Stomach (tissue), 9 donors: ENCODE data around the gene GAPT. TPM values are rescaled to one million over a fixed set of nuclear protein-coding genes. Genes with fewer than 3 reads are reported as not detected.

Source experiments
- DNase-seq, 2 donors: peaks; one replicate each; pipeline versions ENCODE4 v3.0.0 to v3.0.0-alpha.2; 2013 to 2019
- H3K27ac ChIP-seq, 5 donors: fragments of 200-600 bp in 4 of 5; sonication (generic) in 4 of 5; one replicate each; pipeline ENCODE4 v1.5.1; 2013 to 2019; ENCODE audit warnings: mild to moderate bottlenecking in 1 of 5, moderate library complexity in 1 of 5
- H3K27me3 ChIP-seq, 3 donors: fragments of 200-600 bp; sonication (generic); one replicate each; pipeline ENCODE4 v1.5.1; 2017 to 2019; ENCODE audit warnings: mixed run types in 1 of 3
- H3K36me3 ChIP-seq, 4 donors: fragments of 200-600 bp; sonication (generic); 1 replicate in 3 of 4; 2 replicates in 1 of 4; pipeline ENCODE4 v1.5.1; 2016 to 2019
- H3K4me1 ChIP-seq, 4 donors: fragments of 200-600 bp; sonication (generic); one replicate each; pipeline ENCODE4 v1.5.1; 2016 to 2019
- H3K4me3 ChIP-seq, 4 donors: fragments of 200-600 bp; sonication (generic) in 3 of 4; one replicate each; pipeline ENCODE4 v1.5.1; 2016 to 2019; ENCODE audit warnings: mild to moderate bottlenecking in 1 of 4
- H3K9me3 ChIP-seq, 4 donors: fragments of 200-600 bp; sonication (generic); one replicate each; pipeline ENCODE4 v1.5.1; 2016 to 2019
- EP300 ChIP-seq: sonication (generic); formaldehyde crosslinking; IDR thresholded peaks from one replicate; pipeline ENCODE4 v1.6.1; 2017; ENCODE audit warnings: antibody characterized with exemption
- POLR2A ChIP-seq, 4 donors: fragments of 450-650 bp; IDR thresholded peaks; one replicate each; pipeline ENCODE4 v1.6.1; 2016; ENCODE audit warnings: antibody characterized with exemption in 4 of 4, control low read depth in 2 of 4, mild to moderate bottlenecking in 1 of 4, moderate library complexity in 1 of 4
- POLR2AphosphoS5 ChIP-seq, 3 donors: sonication (generic); formaldehyde crosslinking; IDR thresholded peaks; one replicate each; pipeline ENCODE4 v1.6.1; 2016; ENCODE audit warnings: antibody characterized with exemption in 3 of 3
- WGBS, 5 donors: extraction: QIAGEN DNeasy Blood & Tissue Kit in 3 of 5; methylation state at CpG; one replicate each; pipeline versions ENCODE4 v1.1.5 to v1.1.7; 2013 to 2018; 5-methylcytosine and 5-hydroxymethylcytosine counted together
- intact Hi-C: fragments of 100-400 bp; cut with DNase I; formaldehyde crosslinking; loops from one replicate; pipeline ENCODE4 v1.15.1; 2023; ENCODE audit warnings: low total_unique reads
- polyA plus RNA-seq, 3 donors: library from polyadenylated mRNA; stranded (reverse); fragments of 200-250 nt; gene quantifications; one replicate each; pipeline ENCODE4 v1.2.3, GENCODE V29; 2013
- total RNA-seq, 5 donors: library from RNA; depleted of rRNA; stranded (reverse); fragments of >200 nt; gene quantifications; one replicate each; pipeline versions ENCODE4 v1.1.0 to v1.2.3, GENCODE V29; 2014 to 2016
- TF ChIP-seq, protein P1 (sequence below), 7 experiments: fragments of 450-650 bp in 4 of 7; fragments of 200-600 bp in 3 of 7; sonication (generic) in 3 of 7; IDR thresholded peaks; one replicate each; pipeline ENCODE4 v1.5.1; 2016 to 2019; ENCODE audit warnings: antibody characterized with exemption in 7 of 7, control low read depth in 2 of 7, mild to moderate bottlenecking in 1 of 7
- donor health status: healthy with polysubstance abuse.
- donor health status: Bipolar disorder and iron deficiency.
- donor health status: healthy.

GAPT gene
- total and polyA plus RNA-seq, 8 donors, result 0.68 to 4.9 (median 2.4) TPM; not detected in 2

DNA sequence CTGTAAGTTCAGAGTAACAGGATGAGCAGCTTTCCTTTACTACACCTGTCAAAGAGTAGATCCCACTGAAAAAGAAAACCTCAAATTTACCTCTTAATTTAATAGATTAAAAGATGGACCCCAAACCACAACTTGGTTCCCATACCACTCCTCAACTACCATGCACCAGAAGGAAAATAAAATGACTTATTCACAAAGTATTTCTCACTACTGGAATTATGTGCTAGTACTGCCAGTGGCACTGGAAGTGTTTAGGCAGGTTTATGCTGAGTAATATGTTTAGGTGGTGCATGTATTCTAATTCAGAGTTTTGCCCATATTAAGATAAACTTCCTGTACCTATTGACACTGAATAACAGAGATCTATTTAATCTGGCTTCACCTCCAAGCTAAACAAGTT, 37.9 kb upstream of the GAPT start:
- Histone ChIP-seq H3K4me1 (peaks cover 2 to 36% (median 4%) of the 10 kb centered on the region in 4 donors), H3K4me3 (no peak overlapping the region), H3K27me3 (no peaks in the 10 kb centered on the region), H3K27ac (no peak overlapping the region), H3K9me3 (no peaks in the 10 kb centered on the region), H3K36me3 (peaks cover 13 to 41% (median 28%) of the 10 kb centered on the region in 4 donors)
- DNase-seq, result no peak
- no peak for TF ChIP-seq POLR2AphosphoS5 (IDR thresholded peaks at IDR 0.05)
- TF ChIP-seq, protein P1, sequence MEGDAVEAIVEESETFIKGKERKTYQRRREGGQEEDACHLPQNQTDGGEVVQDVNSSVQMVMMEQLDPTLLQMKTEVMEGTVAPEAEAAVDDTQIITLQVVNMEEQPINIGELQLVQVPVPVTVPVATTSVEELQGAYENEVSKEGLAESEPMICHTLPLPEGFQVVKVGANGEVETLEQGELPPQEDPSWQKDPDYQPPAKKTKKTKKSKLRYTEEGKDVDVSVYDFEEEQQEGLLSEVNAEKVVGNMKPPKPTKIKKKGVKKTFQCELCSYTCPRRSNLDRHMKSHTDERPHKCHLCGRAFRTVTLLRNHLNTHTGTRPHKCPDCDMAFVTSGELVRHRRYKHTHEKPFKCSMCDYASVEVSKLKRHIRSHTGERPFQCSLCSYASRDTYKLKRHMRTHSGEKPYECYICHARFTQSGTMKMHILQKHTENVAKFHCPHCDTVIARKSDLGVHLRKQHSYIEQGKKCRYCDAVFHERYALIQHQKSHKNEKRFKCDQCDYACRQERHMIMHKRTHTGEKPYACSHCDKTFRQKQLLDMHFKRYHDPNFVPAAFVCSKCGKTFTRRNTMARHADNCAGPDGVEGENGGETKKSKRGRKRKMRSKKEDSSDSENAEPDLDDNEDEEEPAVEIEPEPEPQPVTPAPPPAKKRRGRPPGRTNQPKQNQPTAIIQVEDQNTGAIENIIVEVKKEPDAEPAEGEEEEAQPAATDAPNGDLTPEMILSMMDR (IDR thresholded peaks at IDR 0.05), result no peak
- TF ChIP-seq POLR2A (IDR thresholded peaks at IDR 0.05), result no peak
- no peak for TF ChIP-seq EP300
- intact Hi-C loops, result loop anchor here (10.0 kb wide), 1 partner anchor 559 kb away; no protein-coding TSS in a partner anchor

DNA sequence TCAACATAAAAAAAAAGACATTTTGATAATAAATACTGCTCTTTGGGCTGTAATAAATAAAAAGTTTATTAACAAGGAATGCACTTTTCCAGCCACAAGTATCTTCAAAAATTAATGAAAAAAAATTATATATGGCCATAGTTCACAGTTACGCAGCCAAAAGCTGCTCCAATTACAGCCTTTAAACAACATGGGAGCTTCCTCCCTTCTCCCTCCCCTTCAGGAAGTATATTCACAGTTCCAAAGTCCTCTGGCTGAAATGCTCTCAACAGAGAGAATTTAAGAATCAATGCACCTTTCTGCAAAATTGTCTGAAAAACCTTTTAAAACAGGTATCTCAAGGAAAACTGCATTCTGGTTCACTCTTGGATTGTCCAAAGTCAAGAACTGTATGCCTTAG, 37.2 kb upstream of the GAPT start:
- H3K27me3 ChIP-seq, result no peaks in the 10 kb centered on the region
- 67 to 88% (median 76%) methylated on average over 1 of the region's 1 CpG for WGBS, 5 donors
- peak overlapping the region in 1 of 5 donors; percentile 4 for H3K27ac ChIP-seq
- TF ChIP-seq POLR2A (IDR thresholded peaks at IDR 0.05) (no peak), POLR2AphosphoS5 (IDR thresholded peaks at IDR 0.05) (no peak), EP300 (no peak)
- TF ChIP-seq, protein P1 (IDR thresholded peaks at IDR 0.05), result no peak
- H3K36me3 ChIP-seq, result peaks cover 13 to 41% (median 28%) of the 10 kb centered on the region in 4 donors
- intact Hi-C loops, result loop anchor here (10.0 kb wide), 1 partner anchor 559 kb away; no protein-coding TSS in a partner anchor
- H3K4me3 ChIP-seq, result peak overlapping the region in 1 of 4 donors; percentile 82
- no peak for DNase-seq
- H3K9me3 ChIP-seq, result no peaks in the 10 kb centered on the region
- H3K4me1 ChIP-seq, result peaks cover 5 to 43% (median 8%) of the 10 kb centered on the region in 4 donors

- Histone ChIP-seq H3K4me3 (peak overlapping the region in 2 of 4 donors; percentile 64 to 82), H3K36me3 (peaks cover 13 to 41% (median 28%) of the 10 kb centered on the region in 4 donors), H3K9me3 (no peaks in the 10 kb centered on the region), H3K4me1 (peaks cover 5 to 43% (median 9%) of the 10 kb centered on the region in 4 donors), H3K27me3 (peaks cover 0 to 4% (median 0%) of the 10 kb centered on the region in 3 donors), H3K27ac (peak overlapping the region in 1 of 5 donors; percentile 23)
- intact Hi-C loops, result loop anchor here (10.0 kb wide), 1 partner anchor 560 kb away; no protein-coding TSS in a partner anchor
- 67 to 80% (median 75%) methylated on average over 5 of the region's 5 CpGs for WGBS, 5 donors
- no peak for DNase-seq
- TF ChIP-seq EP300 (no peak), POLR2AphosphoS5 (IDR thresholded peaks at IDR 0.05) (no peak), POLR2A (IDR thresholded peaks at IDR 0.05) (no peak)
- TF ChIP-seq, protein P1 (IDR thresholded peaks at IDR 0.05), result no peak
Observed at GRCh38 chr5:58455066-58455465, 36.2 kb upstream of the GAPT start.

DNA sequence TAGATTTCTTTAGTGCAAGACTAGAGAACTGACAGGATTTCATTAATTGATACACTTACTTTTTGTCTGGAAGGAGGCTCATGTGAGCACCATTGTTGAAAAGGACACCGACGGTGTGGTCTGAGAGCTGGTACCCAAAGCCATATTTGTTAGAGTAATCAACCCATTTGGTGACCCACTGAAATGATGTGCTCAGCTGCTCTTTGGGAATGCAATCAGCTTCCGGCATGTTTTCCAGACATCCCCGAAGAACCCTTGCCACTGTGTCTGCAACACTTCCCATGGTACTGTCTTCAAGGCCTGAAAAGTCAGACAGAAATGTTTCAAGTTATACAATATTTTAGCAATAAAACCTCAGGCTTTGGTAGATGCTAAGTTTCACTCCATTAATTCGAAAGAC, 35.8 kb upstream of the GAPT start:
- DNase-seq, result no peak
- Histone ChIP-seq H3K27me3 (peaks cover 0 to 4% (median 0%) of the 10 kb centered on the region in 3 donors), H3K4me3 (peak overlapping the region in 2 of 4 donors; percentile 64 to 82), H3K9me3 (no peaks in the 10 kb centered on the region), H3K4me1 (peaks cover 5 to 43% (median 9%) of the 10 kb centered on the region in 4 donors), H3K36me3 (peaks cover 13 to 41% (median 28%) of the 10 kb centered on the region in 4 donors), H3K27ac (peak overlapping the region in 1 of 5 donors; percentile 23)
- WGBS, 5 donors, result 82 to 94% (median 91%) methylated on average over 5 of the region's 5 CpGs
- TF ChIP-seq POLR2AphosphoS5 (IDR thresholded peaks at IDR 0.05) (no peak), POLR2A (IDR thresholded peaks at IDR 0.05) (no peak), EP300 (no peak)
- TF ChIP-seq, protein P1 (IDR thresholded peaks at IDR 0.05), result no peak
- intact Hi-C loops, result loop anchor here (10.0 kb wide), 1 partner anchor 561 kb away; no protein-coding TSS in a partner anchor
